DOHH2 (cell line): ENCODE data around the gene PRKCG.

ENCODE experiments used
- H3F3A ChIP-seq: fragments of 200-600 bp; sonication (generic), shearing (Covaris generic); 2 replicates; pipeline ENCODE4 v1.6.0; 2016; ENCODE audit warnings: antibody characterized with exemption, mild to moderate bottlenecking; ENCODE audit not compliant: control insufficient read depth, insufficient read depth
- H3K27ac ChIP-seq: fragments of 200-600 bp; sonication (generic); 2 replicates; pipeline ENCODE4 v1.5.1; 2014; ENCODE audit warnings: low read depth, mild to moderate bottlenecking, low read length, moderate library complexity
- H3K27me3 ChIP-seq: fragments of 200-600 bp; sonication (generic); 2 replicates; pipeline ENCODE4 v1.6.1; 2014; ENCODE audit warnings: mild to moderate bottlenecking, low read length, mixed read lengths; ENCODE audit not compliant: control insufficient read depth
- H3K36me3 ChIP-seq: fragments of 200-600 bp; sonication (generic); 2 replicates; pipeline ENCODE4 v1.6.1; 2014; ENCODE audit warnings: mild to moderate bottlenecking, low read length, moderate library complexity, mixed read lengths; ENCODE audit not compliant: control insufficient read depth
- H3K4me1 ChIP-seq: fragments of 200-600 bp; sonication (generic); 2 replicates; pipeline ENCODE4 v1.6.1; 2014; ENCODE audit warnings: mild to moderate bottlenecking, low read length, mixed read lengths; ENCODE audit not compliant: control insufficient read depth
- H3K4me2 ChIP-seq: fragments of 200-600 bp; sonication (generic); 2 replicates; pipeline ENCODE4 v1.6.0; 2014; ENCODE audit warnings: mild to moderate bottlenecking, low read length, moderate library complexity
- H3K4me3 ChIP-seq: fragments of 200-600 bp; sonication (generic); 2 replicates; pipeline ENCODE4 v1.5.1; 2014; ENCODE audit warnings: mild to moderate bottlenecking, low read length, mixed read lengths
- H3K79me2 ChIP-seq: fragments of 200-600 bp; sonication (generic); 2 replicates; pipeline ENCODE4 v1.6.1; 2014; ENCODE audit warnings: mild to moderate bottlenecking, low read length, mixed read lengths; ENCODE audit not compliant: control insufficient read depth
- H3K9me2 ChIP-seq: fragments of 200-600 bp; sonication (generic); replicated peaks from 2 replicates; pipeline ENCODE4 v1.6.1; 2014; ENCODE audit warnings: mild to moderate bottlenecking, low read length, mixed read lengths; ENCODE audit not compliant: control insufficient read depth
- H3K9me3 ChIP-seq: fragments of 200-600 bp; sonication (generic); 2 replicates; pipeline ENCODE4 v1.6.1; 2014; ENCODE audit warnings: antibody characterized with exemption, low read length, mixed read lengths; ENCODE audit not compliant: control insufficient read depth, insufficient read depth
- H4K20me1 ChIP-seq: fragments of 200-600 bp; sonication (generic); 2 replicates; pipeline ENCODE4 v1.6.0; 2014; ENCODE audit warnings: low read depth, mild to moderate bottlenecking, antibody characterized with exemption, low read length, moderate library complexity; ENCODE audit not compliant: control insufficient read depth, insufficient read depth
- EZH2phosphoT487 ChIP-seq: fragments of 200-600 bp; sonication (generic); IDR thresholded peaks from 2 replicates; pipeline ENCODE4 v1.6.1; 2017; ENCODE audit warnings: borderline replicate concordance, mild to moderate bottlenecking, antibody characterized with exemption, low read length, moderate library complexity, mixed read lengths
- TF ChIP-seq, protein P1 (sequence below): fragments of 200-600 bp; sonication (generic); IDR thresholded peaks from one replicate; pipeline ENCODE4 v1.5.1; 2014; ENCODE audit warnings: antibody characterized with exemption, mild to moderate bottlenecking, low read depth, low read length; ENCODE audit not compliant: poor library complexity, severe bottlenecking

PRKCG gene

GRCh38 chr19:53906211-53907192 is 24.5 kb downstream of the PRKCG start:
- H3K27me3 ChIP-seq: no peaks in the 10 kb centered on the region
- H3K36me3 ChIP-seq: no peaks in the 10 kb centered on the region
- H4K20me1 ChIP-seq: no peaks in the 10 kb centered on the region
- no peaks in the 10 kb centered on the region for H3K9me2 ChIP-seq
- no peak for TF ChIP-seq EZH2phosphoT487
- TF ChIP-seq, protein P1, sequence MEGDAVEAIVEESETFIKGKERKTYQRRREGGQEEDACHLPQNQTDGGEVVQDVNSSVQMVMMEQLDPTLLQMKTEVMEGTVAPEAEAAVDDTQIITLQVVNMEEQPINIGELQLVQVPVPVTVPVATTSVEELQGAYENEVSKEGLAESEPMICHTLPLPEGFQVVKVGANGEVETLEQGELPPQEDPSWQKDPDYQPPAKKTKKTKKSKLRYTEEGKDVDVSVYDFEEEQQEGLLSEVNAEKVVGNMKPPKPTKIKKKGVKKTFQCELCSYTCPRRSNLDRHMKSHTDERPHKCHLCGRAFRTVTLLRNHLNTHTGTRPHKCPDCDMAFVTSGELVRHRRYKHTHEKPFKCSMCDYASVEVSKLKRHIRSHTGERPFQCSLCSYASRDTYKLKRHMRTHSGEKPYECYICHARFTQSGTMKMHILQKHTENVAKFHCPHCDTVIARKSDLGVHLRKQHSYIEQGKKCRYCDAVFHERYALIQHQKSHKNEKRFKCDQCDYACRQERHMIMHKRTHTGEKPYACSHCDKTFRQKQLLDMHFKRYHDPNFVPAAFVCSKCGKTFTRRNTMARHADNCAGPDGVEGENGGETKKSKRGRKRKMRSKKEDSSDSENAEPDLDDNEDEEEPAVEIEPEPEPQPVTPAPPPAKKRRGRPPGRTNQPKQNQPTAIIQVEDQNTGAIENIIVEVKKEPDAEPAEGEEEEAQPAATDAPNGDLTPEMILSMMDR: peak; percentile 93
- H3K27ac ChIP-seq: no peak overlapping the region
- no peaks in the 10 kb centered on the region for H3K4me1 ChIP-seq
- H3K79me2 ChIP-seq: no peaks in the 10 kb centered on the region
- no peaks in the 10 kb centered on the region for H3F3A ChIP-seq
- H3K4me2 ChIP-seq: no peak overlapping the region
- no peaks in the 10 kb centered on the region for H3K9me3 ChIP-seq
- no peak overlapping the region for H3K4me3 ChIP-seq

DNA sequence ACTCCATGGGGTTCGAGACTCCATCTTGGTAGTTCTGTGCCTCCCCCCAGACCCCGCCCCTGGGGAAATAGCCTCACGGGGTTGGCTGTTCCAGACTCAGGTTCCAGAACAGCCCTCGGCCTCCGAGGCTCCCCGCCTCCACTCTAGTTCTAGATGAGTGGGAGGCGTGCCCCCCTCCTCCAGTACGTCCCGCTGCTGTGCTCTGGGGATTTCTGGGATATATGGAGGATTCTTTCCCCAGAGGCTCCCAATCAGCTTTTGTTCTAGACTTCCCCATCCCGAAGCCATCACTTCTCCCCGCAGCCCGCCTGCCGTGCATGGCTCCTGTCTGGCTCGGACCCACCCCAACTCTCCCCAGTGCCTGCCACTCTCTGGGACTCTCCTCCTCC is 25.2 kb downstream of the PRKCG start:
- H3K79me2 ChIP-seq: no peaks in the 10 kb centered on the region
- no peaks in the 10 kb centered on the region for H3K4me1 ChIP-seq
- H3F3A ChIP-seq: no peaks in the 10 kb centered on the region
- H3K4me2 ChIP-seq: no peak overlapping the region
- H3K4me3 ChIP-seq: no peak overlapping the region
- TF ChIP-seq, protein P1: no peak
- no peak for TF ChIP-seq EZH2phosphoT487
- H4K20me1 ChIP-seq: no peaks in the 10 kb centered on the region
- no peaks in the 10 kb centered on the region for H3K9me3 ChIP-seq
- no peaks in the 10 kb centered on the region for H3K9me2 ChIP-seq
- no peak overlapping the region for H3K27ac ChIP-seq
- no peaks in the 10 kb centered on the region for H3K27me3 ChIP-seq
- H3K36me3 ChIP-seq: no peaks in the 10 kb centered on the region

- no peaks in the 10 kb centered on the region for H3F3A ChIP-seq
- no peaks in the 10 kb centered on the region for H3K4me1 ChIP-seq
- H3K4me3 ChIP-seq: no peak overlapping the region
- no peak overlapping the region for H3K4me2 ChIP-seq
- H4K20me1 ChIP-seq: no peaks in the 10 kb centered on the region
- H3K9me3 ChIP-seq: no peaks in the 10 kb centered on the region
- TF ChIP-seq, protein P1: no peak
- no peak for TF ChIP-seq EZH2phosphoT487
- H3K27me3 ChIP-seq: no peaks in the 10 kb centered on the region
- H3K36me3 ChIP-seq: no peaks in the 10 kb centered on the region
- H3K79me2 ChIP-seq: no peaks in the 10 kb centered on the region
- no peaks in the 10 kb centered on the region for H3K9me2 ChIP-seq
- H3K27ac ChIP-seq: no peak overlapping the region
Measured at GRCh38 chr19:53907690-53908089, 25.7 kb downstream of the PRKCG start.
